Caco-2 (cell line): ENCODE measurements around the gene SOX21. TPM values are rescaled to one million over a fixed set of nuclear protein-coding genes. Genes with fewer than 3 reads are reported as not detected.

ENCODE experiments used
- BruUV-seq: library from RNA; stranded (reverse); fragments of 400-500 nt; replicated peaks from 2 replicates; lab custom pipeline; 2021; lab: Mats Ljungman, UMichigan
- CTCF ChIA-PET: fragments of 300-600 bp; sonication (Branson Sonifier 250); formaldehyde crosslinking; loops from one replicate; lab custom pipeline; 2022; ENCODE audit warnings: antibody characterized with exemption; lab: Charles Lee
- POLR2A ChIA-PET: fragments of 300-600 bp; sonication (Branson Sonifier 250); formaldehyde crosslinking; loops from one replicate; lab custom pipeline; 2022; ENCODE audit warnings: antibody characterized with exemption; lab: Charles Lee
- DNase-seq, 2 experiments: peaks; one replicate each; pipeline versions ENCODE4 v3.0.0 to v3.0.0-alpha.2; 2020 to 2022
- H3K27me3 ChIP-seq: replicated peaks from 2 replicates; pipeline ENCODE4 v1.6.0; 2011; ENCODE audit warnings: low read length; ENCODE audit not compliant: control insufficient read depth, insufficient read depth
- H3K36me3 ChIP-seq: 2 replicates; pipeline ENCODE4 v1.5.1; 2011; ENCODE audit warnings: low read length; ENCODE audit not compliant: control insufficient read depth, insufficient read depth
- H3K4me1 ChIP-seq: fragments of 250-450 bp; sonication (Bioruptor Pico); 2 replicates; pipeline ENCODE4 v1.5.1; 2020; ENCODE audit warnings: mild to moderate bottlenecking
- H3K4me3 ChIP-seq: 2 replicates; pipeline ENCODE4 v1.5.1; 2011; ENCODE audit warnings: low read depth, mild to moderate bottlenecking, control low read depth, low read length
- H3K9me3 ChIP-seq: fragments of 250-450 bp; sonication (Bioruptor Pico); 2 replicates; pipeline ENCODE4 v1.5.1; 2020; ENCODE audit warnings: mild to moderate bottlenecking, moderate library complexity
- H3K27ac Mint-ChIP-seq: one replicate; pipeline ENCODE4 v1.8.0; 2022; ENCODE audit warnings: mixed read lengths; ENCODE audit not compliant: unreplicated experiment
- H3K27me3 Mint-ChIP-seq: one replicate; pipeline ENCODE4 v1.8.0; 2022; ENCODE audit warnings: mixed read lengths; ENCODE audit not compliant: insufficient read depth, unreplicated experiment
- H3K36me3 Mint-ChIP-seq: one replicate; pipeline ENCODE4 v1.8.0; 2022; ENCODE audit warnings: mild to moderate bottlenecking, mixed read lengths; ENCODE audit not compliant: insufficient read depth, unreplicated experiment
- H3K4me1 Mint-ChIP-seq: one replicate; pipeline ENCODE4 v1.8.0; 2022; ENCODE audit warnings: low read depth, mixed read lengths; ENCODE audit not compliant: unreplicated experiment
- H3K4me3 Mint-ChIP-seq: one replicate; pipeline ENCODE4 v1.8.0; 2022; ENCODE audit warnings: mild to moderate bottlenecking, moderate library complexity, mixed read lengths; ENCODE audit not compliant: unreplicated experiment
- H3K9me3 Mint-ChIP-seq: one replicate; pipeline ENCODE4 v1.8.0; 2022; ENCODE audit warnings: mixed read lengths; ENCODE audit not compliant: unreplicated experiment
- intact Hi-C: fragments of 100-400 bp; cut with micrococcal nuclease; formaldehyde crosslinking; loops from one replicate; pipeline ENCODE4 v1.10.0; 2022; ENCODE audit not compliant: unreplicated experiment
- total RNA-seq: library from RNA; stranded (reverse); gene quantifications from 2 replicates; pipeline ENCODE4 v1.2.3, GENCODE V29; 2022
- TF ChIP-seq, protein P1 (sequence below), 2 experiments: fragments of 200-600 bp in 1 of 2; IDR thresholded peaks; 1 replicate in 1 of 2; 2 replicates in 1 of 2; pipeline versions ENCODE4 v1.5.1 to v1.8.0; 2011 to 2022; ENCODE audit warnings: antibody characterized with exemption in 1 of 2, control low read depth in 1 of 2, inconsistent platforms in 1 of 2, low read depth in 1 of 2, low read length in 1 of 2, mild to moderate bottlenecking in 1 of 2, moderate library complexity in 1 of 2; ENCODE audit not compliant: insufficient read depth in 1 of 2, severe bottlenecking in 1 of 2, unreplicated experiment in 1 of 2

Gene SOX21
- total RNA-seq, 1 experiment from 2014 or later = 0.14 TPM

DNA sequence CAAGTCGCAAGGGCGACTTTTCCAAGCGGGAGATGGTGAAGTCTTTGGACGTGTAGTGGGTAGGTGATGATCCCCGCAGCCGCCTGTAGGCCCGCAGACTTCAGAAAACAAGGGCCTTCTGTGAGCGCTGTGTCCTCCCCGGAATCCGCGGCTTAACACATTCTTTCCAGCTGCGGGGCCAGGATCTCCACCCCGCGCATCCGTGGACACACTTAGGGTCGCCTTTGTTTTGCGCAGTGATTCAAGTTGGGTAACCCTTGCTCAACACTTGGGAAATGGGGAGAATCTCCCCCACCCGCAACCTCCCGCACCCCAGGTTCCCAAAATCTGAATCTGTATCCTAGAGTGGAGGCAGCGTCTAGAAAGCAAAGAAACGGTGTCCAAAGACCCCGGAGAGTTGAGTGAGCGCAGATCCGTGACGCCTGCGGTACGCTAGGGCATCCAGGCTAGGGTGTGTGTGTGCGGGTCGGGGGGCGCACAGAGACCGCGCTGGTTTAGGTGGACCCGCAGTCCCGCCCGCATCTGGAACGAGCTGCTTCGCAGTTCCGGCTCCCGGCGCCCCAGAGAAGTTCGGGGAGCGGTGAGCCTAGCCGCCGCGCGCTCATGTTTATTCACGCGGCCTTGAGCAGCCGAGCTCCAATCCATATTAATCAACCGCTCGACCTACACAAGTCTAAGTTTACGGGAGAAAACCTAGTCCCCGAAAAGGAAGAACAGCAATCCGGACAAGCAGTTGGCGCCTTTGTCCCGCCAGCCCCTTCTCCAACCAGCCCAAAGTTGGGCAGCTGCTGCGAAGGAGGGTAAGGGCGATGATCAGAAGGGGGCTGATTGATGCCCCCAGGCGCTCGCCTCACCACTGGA, 9.9 kb downstream of the SOX21 start:
- Mint-ChIP-seq H3K4me1 (no peaks in the 10 kb centered on the region), H3K27me3 (peaks cover 18% of the 10 kb centered on the region), H3K27ac (no peak overlapping the region), H3K36me3 (no peaks in the 10 kb centered on the region), H3K9me3 (no peaks in the 10 kb centered on the region), H3K4me3 (no peak overlapping the region)
- no peaks in the 10 kb centered on the region for H3K9me3 ChIP-seq
- no peak for DNase-seq
- no TSS peak for BruUV-seq
- no peak overlapping the region for H3K4me3 ChIP-seq
- POLR2A ChIA-PET = no interaction called here
- H3K36me3 ChIP-seq = no peaks in the 10 kb centered on the region
- H3K4me1 ChIP-seq = no peaks in the 10 kb centered on the region
- TF ChIP-seq, protein P1, sequence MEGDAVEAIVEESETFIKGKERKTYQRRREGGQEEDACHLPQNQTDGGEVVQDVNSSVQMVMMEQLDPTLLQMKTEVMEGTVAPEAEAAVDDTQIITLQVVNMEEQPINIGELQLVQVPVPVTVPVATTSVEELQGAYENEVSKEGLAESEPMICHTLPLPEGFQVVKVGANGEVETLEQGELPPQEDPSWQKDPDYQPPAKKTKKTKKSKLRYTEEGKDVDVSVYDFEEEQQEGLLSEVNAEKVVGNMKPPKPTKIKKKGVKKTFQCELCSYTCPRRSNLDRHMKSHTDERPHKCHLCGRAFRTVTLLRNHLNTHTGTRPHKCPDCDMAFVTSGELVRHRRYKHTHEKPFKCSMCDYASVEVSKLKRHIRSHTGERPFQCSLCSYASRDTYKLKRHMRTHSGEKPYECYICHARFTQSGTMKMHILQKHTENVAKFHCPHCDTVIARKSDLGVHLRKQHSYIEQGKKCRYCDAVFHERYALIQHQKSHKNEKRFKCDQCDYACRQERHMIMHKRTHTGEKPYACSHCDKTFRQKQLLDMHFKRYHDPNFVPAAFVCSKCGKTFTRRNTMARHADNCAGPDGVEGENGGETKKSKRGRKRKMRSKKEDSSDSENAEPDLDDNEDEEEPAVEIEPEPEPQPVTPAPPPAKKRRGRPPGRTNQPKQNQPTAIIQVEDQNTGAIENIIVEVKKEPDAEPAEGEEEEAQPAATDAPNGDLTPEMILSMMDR (IDR thresholded peaks at IDR 0.05; ENCODE audit: insufficient read depth in 1 of 2, low read depth in 1 of 2, low read length in 1 of 2, severe bottlenecking in 1 of 2, unreplicated experiment in 1 of 2) = no peak
- CTCF ChIA-PET = interaction anchor here (0.7 kb wide), 1 partner anchor 156 kb away, joined by 3 read pairs; no protein-coding TSS in a partner anchor
- intact Hi-C loops = no loop called here
- H3K27me3 ChIP-seq = no peaks in the 10 kb centered on the region; the same call in 1 of the 2 replicates

DNA sequence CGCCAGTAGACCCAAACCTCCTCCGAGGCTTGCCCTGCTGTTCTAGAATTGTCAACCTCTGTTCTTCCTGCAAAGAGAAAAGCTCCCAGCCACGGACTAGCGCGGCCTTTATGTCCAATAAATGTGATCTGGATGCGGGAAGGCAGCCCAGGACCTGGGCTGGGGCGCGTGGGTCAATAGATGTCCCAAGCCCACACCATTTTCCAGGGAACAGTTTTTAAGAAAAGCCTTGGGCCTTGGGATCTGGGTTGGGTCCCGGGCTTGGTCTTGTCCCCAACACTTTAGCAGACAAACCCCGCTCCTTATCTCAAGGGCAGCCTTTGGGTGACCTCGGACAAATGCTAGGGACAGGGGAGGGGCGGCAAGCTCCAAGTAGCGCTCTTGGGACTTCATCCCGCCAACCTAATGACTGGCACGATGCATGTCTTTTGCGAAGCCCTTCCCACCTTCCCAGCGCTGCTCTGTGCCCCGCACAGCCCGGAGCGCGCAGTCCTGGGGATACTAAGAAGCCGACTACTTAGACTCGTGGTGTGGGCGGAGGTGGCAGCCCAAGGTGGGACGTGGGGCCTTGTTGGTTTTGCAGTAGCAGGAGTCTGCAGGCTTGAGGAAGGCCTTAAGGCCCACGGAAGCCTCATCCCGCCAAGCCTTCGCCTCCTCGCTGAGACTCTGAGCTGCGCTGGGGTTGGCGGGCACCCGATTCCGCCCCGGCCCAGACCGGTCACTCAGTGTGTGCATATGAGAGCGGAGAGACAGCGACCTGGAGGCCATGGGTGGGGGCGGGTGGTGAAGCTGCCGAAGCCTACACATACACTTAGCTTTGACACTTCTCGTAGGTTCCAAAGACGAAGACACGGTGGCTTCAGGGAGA, 10.8 kb downstream of the SOX21 start:
- Mint-ChIP-seq H3K4me3 (no peak overlapping the region), H3K27me3 (peaks cover 13% of the 10 kb centered on the region), H3K4me1 (no peaks in the 10 kb centered on the region), H3K9me3 (no peaks in the 10 kb centered on the region), H3K27ac (no peak overlapping the region), H3K36me3 (no peaks in the 10 kb centered on the region)
- no peaks in the 10 kb centered on the region for H3K9me3 ChIP-seq
- DNase-seq = no peak
- intact Hi-C loops = no loop called here
- BruUV-seq = no TSS peak
- ChIA-PET CTCF (interaction anchor here (0.7 kb wide), 1 partner anchor 157 kb away, joined by 3 read pairs; no protein-coding TSS in a partner anchor), POLR2A (no interaction called here)
- no peaks in the 10 kb centered on the region for H3K36me3 ChIP-seq
- TF ChIP-seq, protein P1 (IDR thresholded peaks at IDR 0.05; ENCODE audit: insufficient read depth in 1 of 2, low read depth in 1 of 2, low read length in 1 of 2, severe bottlenecking in 1 of 2, unreplicated experiment in 1 of 2) = no peak
- no peaks in the 10 kb centered on the region for H3K4me1 ChIP-seq
- no peak overlapping the region for H3K4me3 ChIP-seq
- no peaks in the 10 kb centered on the region; the same call in 1 of the 2 replicates for H3K27me3 ChIP-seq

DNA sequence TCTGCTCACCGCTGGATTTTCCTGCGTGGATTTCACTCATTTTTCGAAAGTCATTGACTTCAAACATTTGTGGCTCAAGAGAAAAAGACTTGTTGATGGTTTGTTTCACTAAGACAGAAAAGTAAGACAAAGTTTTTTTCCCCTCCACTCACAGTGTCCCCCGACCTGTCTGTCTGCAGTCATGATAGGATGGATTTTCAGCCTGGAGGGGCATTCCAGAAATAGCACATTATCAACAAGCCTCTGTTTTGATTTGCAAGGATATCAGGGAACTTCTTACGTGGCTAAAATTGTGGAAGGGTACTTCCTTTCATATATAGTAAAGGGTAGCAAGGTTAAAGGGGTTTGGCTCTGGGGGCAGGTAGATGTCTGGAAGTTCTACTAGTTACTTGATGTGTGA, 11.8 kb downstream of the SOX21 start:
- BruUV-seq = no TSS peak
- POLR2A ChIA-PET = no interaction called here
- Histone ChIP-seq H3K27me3 (no peaks in the 10 kb centered on the region), H3K9me3 (peaks cover 1% of the 10 kb centered on the region; the same call in 1 of the 2 replicates), H3K4me3 (no peak overlapping the region), H3K4me1 (no peaks in the 10 kb centered on the region), H3K36me3 (no peaks in the 10 kb centered on the region)
- H3K36me3 Mint-ChIP-seq = no peaks in the 10 kb centered on the region
- H3K4me1 Mint-ChIP-seq = no peaks in the 10 kb centered on the region
- DNase-seq = no peak
- H3K9me3 Mint-ChIP-seq = no peaks in the 10 kb centered on the region
- intact Hi-C loops = no loop called here
- H3K27me3 Mint-ChIP-seq = peaks cover 10% of the 10 kb centered on the region
- H3K4me3 Mint-ChIP-seq = no peak overlapping the region
- TF ChIP-seq, protein P1 (IDR thresholded peaks at IDR 0.05; ENCODE audit: insufficient read depth in 1 of 2, low read depth in 1 of 2, low read length in 1 of 2, severe bottlenecking in 1 of 2, unreplicated experiment in 1 of 2) = no peak
- H3K27ac Mint-ChIP-seq = no peak overlapping the region
- CTCF ChIA-PET = no interaction called here
